HCT116 (cell line): Measurements from ENCODE around the gene SLC44A1.

Experiments used
- CTCF ChIP-seq, 3 experiments: fragments of 200-600 bp in 1 of 3; sonication (generic) in 1 of 3; IDR thresholded peaks in 2 of 3; conservative IDR thresholded peaks in 1 of 3; 2 replicates each; pipeline ENCODE4 v1.5.1; 2012 to 2017; ENCODE audit warnings: low read depth in 2 of 3, low read length in 2 of 3, antibody characterized with exemption in 1 of 3, borderline replicate concordance in 1 of 3, control low read depth in 1 of 3, mild to moderate bottlenecking in 1 of 3, mixed read lengths in 1 of 3, mixed run types in 1 of 3, moderate library complexity in 1 of 3; ENCODE audit not compliant: insufficient read depth in 1 of 3
- EZH2phosphoT487 ChIP-seq: fragments of 200-600 bp; IDR thresholded peaks from 2 replicates; pipeline ENCODE4 v1.6.1; 2018; ENCODE audit warnings: antibody characterized with exemption, borderline replicate concordance
- RAD21 ChIP-seq: IDR thresholded peaks from 2 replicates; pipeline ENCODE4 v1.6.1; 2012; ENCODE audit warnings: low read depth, mild to moderate bottlenecking
- ZNF274 ChIP-seq: fragments of 200-500 bp; sonication (Bioruptor generic); IDR thresholded peaks from 2 replicates; pipeline ENCODE4 v1.6.1; 2014; ENCODE audit warnings: mild to moderate bottlenecking, low read depth, low read length, inconsistent platforms

- no peak for TF ChIP-seq CTCF (IDR thresholded peaks at IDR 0.05 in 2 of 3, conservative IDR thresholded peaks at IDR 0.05 in 1 of 3; ENCODE audit: borderline replicate concordance in 1 of 3, insufficient read depth in 1 of 3, low read depth in 2 of 3, low read length in 2 of 3)
- no peak for TF ChIP-seq ZNF274
- TF ChIP-seq EZH2phosphoT487: no peak
- TF ChIP-seq RAD21: no peak
Observed at GRCh38 chr9:105278751-105279150, 34.3 kb downstream of the SLC44A1 start.
